GM12878 (cell line): ENCODE data around the gene FGB. TPM values are rescaled to one million over a fixed set of nuclear protein-coding genes. Genes with fewer than 3 reads are reported as not detected.

Experiments used
- ATAC-seq: fragments of 200-7000 bp; cut with Tn5 transposase; 3 replicates; pipeline ENCODE4 v1.9.1; 2020; ENCODE audit warnings: mild to moderate bottlenecking, moderate library complexity
- BruUV-seq: library from RNA; stranded (reverse); fragments of 400-500 nt; replicated peaks from 2 replicates; lab custom pipeline; 2021; lab: Mats Ljungman, UMichigan
- CTCF ChIA-PET: fragments of 300-600 bp; sonication (Branson Sonifier 250); formaldehyde crosslinking; extraction: SDS; loops from one replicate; lab custom pipeline; 2021; ENCODE audit warnings: inconsistent platforms; lab: Yijun Ruan, JAX
- POLR2A ChIA-PET: fragments of 350-600 bp; formaldehyde crosslinking; extraction: SDS; loops from one replicate; lab custom pipeline; 2021; ENCODE audit warnings: inconsistent platforms; lab: Charles Lee
- RAD21 ChIA-PET: fragments of 300-600 bp; sonication (Branson Sonifier 250); formaldehyde crosslinking; loops from one replicate; lab custom pipeline; 2023; ENCODE audit warnings: antibody characterized with exemption; ENCODE audit not compliant: unreplicated experiment; lab: Charles Lee
- SMC1A ChIA-PET: fragments of 300-600 bp; sonication (Branson Sonifier 250); formaldehyde crosslinking; loops from one replicate; lab custom pipeline; 2023; ENCODE audit not compliant: unreplicated experiment, uncharacterized antibody; lab: Charles Lee
- DNase-seq: peaks from one replicate; pipeline ENCODE4 v3.0.0-alpha.2; 2011; ENCODE audit warnings: low read depth, low spot score
- FAIRE-seq: peaks from 3 replicates; lab custom pipeline; 2011; peaks lifted over from hg19 to GRCh38; lab: Jason Lieb, UNC
- H2AFZ ChIP-seq: 2 replicates; pipeline ENCODE4 v1.6.0; 2011; ENCODE audit warnings: low read depth, low read length, control low read depth; ENCODE audit not compliant: control insufficient read depth
- H3K27ac ChIP-seq: 2 replicates; pipeline ENCODE4 v1.5.1; 2011; ENCODE audit warnings: control low read depth; ENCODE audit not compliant: control insufficient read depth, insufficient read depth
- H3K27me3 ChIP-seq, 2 experiments: replicated peaks in 1 of 2; 2 replicates each; pipeline versions ENCODE4 v1.6.0 to v1.6.1; 2011; ENCODE audit warnings: low read length in 1 of 2; ENCODE audit not compliant: control insufficient read depth in 2 of 2, insufficient read depth in 2 of 2
- H3K36me3 ChIP-seq, 2 experiments: 2 replicates each; pipeline ENCODE4 v1.5.1; 2011; ENCODE audit warnings: low read length in 1 of 2; ENCODE audit not compliant: control insufficient read depth in 2 of 2, insufficient read depth in 2 of 2
- H3K4me1 ChIP-seq: 2 replicates; pipeline ENCODE4 v1.6.1; 2011; ENCODE audit warnings: mild to moderate bottlenecking, low read length, moderate library complexity, mixed read lengths; ENCODE audit not compliant: control insufficient read depth, insufficient read depth
- H3K4me2 ChIP-seq: 2 replicates; pipeline ENCODE4 v1.6.0; 2011; ENCODE audit warnings: control low read depth; ENCODE audit not compliant: control insufficient read depth, insufficient read depth
- H3K4me3 ChIP-seq: fragments of 200-600 bp; sonication (generic); 2 replicates; pipeline ENCODE4 v1.5.1; 2016
- H3K79me2 ChIP-seq: 2 replicates; pipeline ENCODE4 v1.6.0; 2011; ENCODE audit warnings: low read length; ENCODE audit not compliant: control insufficient read depth, insufficient read depth
- H3K9ac ChIP-seq: 2 replicates; pipeline ENCODE4 v1.8.0; 2011; ENCODE audit warnings: low read length, control low read depth, mixed read lengths; ENCODE audit not compliant: control insufficient read depth, insufficient read depth
- H3K9me3 ChIP-seq: replicated peaks from 3 replicates; pipeline ENCODE4 v1.5.1; 2011; ENCODE audit warnings: mild to moderate bottlenecking, low read length; ENCODE audit not compliant: control insufficient read depth, insufficient read depth
- H4K20me1 ChIP-seq: 2 replicates; pipeline ENCODE4 v1.6.0; 2011; ENCODE audit not compliant: control insufficient read depth, insufficient read depth
- ATF7 ChIP-seq: fragments of 450-650 bp; IDR thresholded peaks from 2 replicates; pipeline ENCODE4 v1.6.1; 2016; ENCODE audit warnings: low read depth, mild to moderate bottlenecking
- CREB1 ChIP-seq: IDR thresholded peaks from 2 replicates; pipeline ENCODE4 v1.6.1; 2012; ENCODE audit warnings: low read depth, mild to moderate bottlenecking, inconsistent platforms
- JUND ChIP-seq: IDR thresholded peaks from 2 replicates; pipeline ENCODE4 v1.6.1; 2012; ENCODE audit warnings: low read depth, mild to moderate bottlenecking, low read length, improper control_type of control experiment, moderate library complexity
- PAX5 ChIP-seq: IDR thresholded peaks from 2 replicates; pipeline ENCODE4 v1.6.1; 2011; ENCODE audit warnings: low read depth, low read length, borderline replicate concordance
- PML ChIP-seq: IDR thresholded peaks from 2 replicates; pipeline ENCODE4 v1.6.1; 2012; ENCODE audit warnings: low read length, inconsistent platforms
- RFX5 ChIP-seq: IDR thresholded peaks from 2 replicates; pipeline ENCODE4 v1.6.1; 2011; ENCODE audit warnings: low read depth, low read length, improper control_type of control experiment
- SMC3 ChIP-seq: IDR thresholded peaks from 2 replicates; pipeline ENCODE4 v1.6.1; 2011; ENCODE audit warnings: low read length, improper control_type of control experiment, borderline replicate concordance
- SP1 ChIP-seq: IDR thresholded peaks from one replicate; pipeline ENCODE4 v1.6.1; 2011; ENCODE audit warnings: low read depth, low read length
- SUPT20H ChIP-seq: IDR thresholded peaks from 2 replicates; pipeline ENCODE4 v1.6.1; 2011; ENCODE audit warnings: low read depth, mild to moderate bottlenecking, low read length, moderate library complexity, borderline replicate concordance; ENCODE audit not compliant: control insufficient read depth
- TCF3 ChIP-seq: IDR thresholded peaks from 2 replicates; pipeline ENCODE4 v1.6.1; 2012; ENCODE audit warnings: low read depth, mild to moderate bottlenecking, low read length, borderline replicate concordance; ENCODE audit not compliant: insufficient read depth
- ZNF384 ChIP-seq: IDR thresholded peaks from 2 replicates; pipeline ENCODE4 v1.6.1; 2012; ENCODE audit warnings: low read depth, mild to moderate bottlenecking, low read length, improper control_type of control experiment, borderline replicate concordance
- WGBS: methylation state at CpG from one replicate; pipeline ENCODE4 v1.1.6; 2016; ENCODE audit warnings: low lambda C conversion rate; ENCODE audit not compliant: insufficient replicate concordance, insufficient coverage; ENCODE audit errors: missing lambda C conversion rate; 5-methylcytosine and 5-hydroxymethylcytosine counted together
- in situ Hi-C: fragments of 300-500 bp; cut with MboI; formaldehyde crosslinking; loops from 9 replicates; pipeline ENCODE4 v1.14.3; 2018; ENCODE audit warnings: mixed read lengths
- intact Hi-C: fragments of 100-400 bp; cut with micrococcal nuclease; formaldehyde crosslinking; loops from one replicate; pipeline ENCODE4 v1.14.2; 2022; ENCODE audit not compliant: unreplicated experiment
- polyA plus RNA-seq, 11 experiments: library from polyadenylated mRNA; depleted of rRNA in 4 of 11; unstranded in 6 of 11; stranded (reverse) in 5 of 11; fragments of >200 nt; fragmentation: Nextera tagmentation in 4 of 11; fragmentation: Illumina TruSeq in 1 of 11; extraction: Ambion mirVana in 4 of 11; extraction: Trizol in 1 of 11; gene quantifications; 1 replicate in 1 of 11; 2 replicates in 10 of 11; pipeline versions ENCODE4 v1.2.1 to v1.2.3, GENCODE V29; 2011 to 2016; ENCODE audit warnings: inconsistent platforms in 2 of 11, missing spikeins in 2 of 11, low read depth in 1 of 11
- total RNA-seq, 4 experiments: library from RNA; depleted of rRNA in 3 of 4; stranded (reverse); fragments of >200 nt in 3 of 4; fragmentation: Illumina TruSeq in 1 of 4; extraction: Trizol in 1 of 4; gene quantifications; 2 replicates each; pipeline versions ENCODE4 v1.2.1 to v1.2.3, GENCODE V29; 2013 to 2021
- TF ChIP-seq, protein P1 (sequence below): fragments of 450-650 bp; IDR thresholded peaks from 2 replicates; pipeline ENCODE4 v1.6.1; 2018; ENCODE audit warnings: borderline replicate concordance, mild to moderate bottlenecking; ENCODE audit not compliant: partially characterized antibody
- TF ChIP-seq, protein P2 (sequence below): IDR thresholded peaks from 2 replicates; pipeline ENCODE4 v1.6.1; 2012; ENCODE audit warnings: low read depth, low read length, improper control_type of control experiment

Gene FGB
- total and polyA plus RNA-seq, 10 of the 15 experiments (the other 5 are each of a cell fraction or from before 2014, with no cell fraction given): 0.04 to 2.7 TPM; not detected in 8

DNA sequence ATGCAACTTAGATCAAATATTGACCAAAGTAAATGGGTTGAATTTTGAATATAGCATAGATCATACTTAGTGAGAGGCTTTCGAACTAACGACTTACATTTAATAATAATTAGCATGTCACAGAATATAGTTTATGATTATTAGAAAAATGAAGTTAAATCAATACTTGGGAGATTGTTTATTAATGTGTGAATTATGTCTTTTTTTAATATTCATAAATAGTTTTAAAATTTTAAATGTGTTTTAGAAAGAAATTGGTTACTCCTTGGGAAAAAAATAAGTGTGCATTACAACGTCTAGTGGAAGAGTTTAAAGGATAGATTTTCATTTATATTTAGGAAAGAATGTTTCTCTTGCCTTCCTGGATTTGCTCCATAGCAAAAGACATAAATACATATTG, 20.4 kb downstream of the FGB start:
- Histone ChIP-seq H3K9me3 (no peaks in the 10 kb centered on the region), H3K79me2 (no peaks in the 10 kb centered on the region), H3K4me2 (no peak overlapping the region), H3K4me3 (no peak overlapping the region), H3K9ac (no peak overlapping the region), H3K27ac (no peak overlapping the region), H3K4me1 (no peaks in the 10 kb centered on the region), H3K36me3 (no peaks in the 10 kb centered on the region), H3K27me3 (no peaks in the 10 kb centered on the region; a peak in 1 of 4 replicates), H4K20me1 (no peaks in the 10 kb centered on the region), H2AFZ (no peak overlapping the region)
- WGBS: 45% methylated on average over 3 of the region's 3 CpGs
- RAD21 ChIA-PET: no interaction called here
- SMC1A ChIA-PET: no interaction called here
- FAIRE-seq (no peak), DNase-seq (no peak), ATAC-seq (no peak)
- CTCF ChIA-PET: no interaction called here
- TF ChIP-seq ZNF384: no peak
- TF ChIP-seq RFX5: no peak
- no peak for TF ChIP-seq PAX5
- no peak for TF ChIP-seq PML
- no peak for TF ChIP-seq SUPT20H
- no peak for TF ChIP-seq SP1
- no peak for TF ChIP-seq ATF7
- TF ChIP-seq SMC3: no peak
- TF ChIP-seq, protein P1, sequence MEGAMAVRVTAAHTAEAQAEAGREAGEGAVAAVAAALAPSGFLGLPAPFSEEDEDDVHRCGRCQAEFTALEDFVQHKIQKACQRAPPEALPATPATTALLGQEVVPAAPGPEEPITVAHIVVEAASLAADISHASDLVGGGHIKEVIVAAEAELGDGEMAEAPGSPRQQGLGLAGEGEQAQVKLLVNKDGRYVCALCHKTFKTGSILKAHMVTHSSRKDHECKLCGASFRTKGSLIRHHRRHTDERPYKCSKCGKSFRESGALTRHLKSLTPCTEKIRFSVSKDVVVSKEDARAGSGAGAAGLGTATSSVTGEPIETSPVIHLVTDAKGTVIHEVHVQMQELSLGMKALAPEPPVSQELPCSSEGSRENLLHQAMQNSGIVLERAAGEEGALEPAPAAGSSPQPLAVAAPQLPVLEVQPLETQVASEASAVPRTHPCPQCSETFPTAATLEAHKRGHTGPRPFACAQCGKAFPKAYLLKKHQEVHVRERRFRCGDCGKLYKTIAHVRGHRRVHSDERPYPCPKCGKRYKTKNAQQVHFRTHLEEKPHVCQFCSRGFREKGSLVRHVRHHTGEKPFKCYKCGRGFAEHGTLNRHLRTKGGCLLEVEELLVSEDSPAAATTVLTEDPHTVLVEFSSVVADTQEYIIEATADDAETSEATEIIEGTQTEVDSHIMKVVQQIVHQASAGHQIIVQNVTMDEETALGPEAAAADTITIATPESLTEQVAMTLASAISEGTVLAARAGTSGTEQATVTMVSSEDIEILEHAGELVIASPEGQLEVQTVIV: no peak
- TF ChIP-seq CREB1: no peak
- TF ChIP-seq, protein P2, sequence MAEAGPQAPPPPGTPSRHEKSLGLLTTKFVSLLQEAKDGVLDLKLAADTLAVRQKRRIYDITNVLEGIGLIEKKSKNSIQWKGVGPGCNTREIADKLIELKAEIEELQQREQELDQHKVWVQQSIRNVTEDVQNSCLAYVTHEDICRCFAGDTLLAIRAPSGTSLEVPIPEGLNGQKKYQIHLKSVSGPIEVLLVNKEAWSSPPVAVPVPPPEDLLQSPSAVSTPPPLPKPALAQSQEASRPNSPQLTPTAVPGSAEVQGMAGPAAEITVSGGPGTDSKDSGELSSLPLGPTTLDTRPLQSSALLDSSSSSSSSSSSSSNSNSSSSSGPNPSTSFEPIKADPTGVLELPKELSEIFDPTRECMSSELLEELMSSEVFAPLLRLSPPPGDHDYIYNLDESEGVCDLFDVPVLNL: no peak
- no peak for TF ChIP-seq TCF3
- no peak for TF ChIP-seq JUND
- in situ Hi-C loops: no loop called here
- no TSS peak for BruUV-seq
- POLR2A ChIA-PET: no interaction called here
- intact Hi-C loops: no loop called here
